ELF-1 (cell line): ENCODE results near the gene LETM1.
"Not testable (repeated sequence)": the region's sequence is repeated elsewhere in the genome, so short reads cannot be mapped to it uniquely, and the experiment has no call there.

Experiments
- DNase-seq: peaks from one replicate; pipeline ENCODE4 v3.0.0-alpha.2; 2016; ENCODE audit warnings: low read depth, low spot score

LETM1 gene

DNA sequence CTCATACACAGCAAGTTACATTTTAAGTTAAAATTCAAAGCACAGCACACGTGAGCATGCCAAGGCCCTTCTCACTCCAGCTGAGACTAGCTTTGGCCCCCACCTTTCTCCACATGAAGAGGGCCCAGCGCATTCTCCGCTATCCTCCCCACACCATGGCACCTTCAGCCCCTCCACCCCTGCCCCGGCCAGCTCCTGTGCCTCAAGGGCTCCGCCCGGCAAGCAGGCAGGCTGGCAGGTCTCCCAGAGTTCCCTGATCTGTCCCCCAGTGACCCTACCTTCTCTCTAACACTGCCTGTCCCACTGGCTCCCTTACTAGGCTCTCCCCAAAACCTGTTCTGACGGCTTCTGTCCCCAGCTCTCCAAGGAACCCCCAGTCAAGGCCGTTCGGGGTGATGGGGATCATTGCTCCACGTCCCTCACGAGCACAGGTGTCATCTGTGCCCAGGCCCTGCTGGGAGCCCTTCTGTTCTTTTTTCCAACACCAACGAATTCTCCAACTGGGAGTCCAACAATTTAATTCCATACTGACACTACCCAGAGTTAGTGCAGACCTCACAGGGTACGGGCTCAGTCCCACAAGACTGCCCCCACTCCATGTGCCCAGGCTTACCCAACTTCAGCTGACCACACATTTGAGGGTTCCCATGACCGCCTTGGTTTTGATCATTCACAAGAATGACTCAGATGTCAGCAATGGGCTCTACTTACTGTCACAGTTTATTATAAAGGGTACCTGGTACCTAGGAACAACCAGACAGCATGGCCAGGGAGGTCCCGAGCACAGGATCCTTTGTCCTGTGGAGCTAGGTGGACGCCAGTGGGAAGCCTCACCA, 4.2 kb downstream of the LETM1 start:
- DNase-seq = no peak

DNA sequence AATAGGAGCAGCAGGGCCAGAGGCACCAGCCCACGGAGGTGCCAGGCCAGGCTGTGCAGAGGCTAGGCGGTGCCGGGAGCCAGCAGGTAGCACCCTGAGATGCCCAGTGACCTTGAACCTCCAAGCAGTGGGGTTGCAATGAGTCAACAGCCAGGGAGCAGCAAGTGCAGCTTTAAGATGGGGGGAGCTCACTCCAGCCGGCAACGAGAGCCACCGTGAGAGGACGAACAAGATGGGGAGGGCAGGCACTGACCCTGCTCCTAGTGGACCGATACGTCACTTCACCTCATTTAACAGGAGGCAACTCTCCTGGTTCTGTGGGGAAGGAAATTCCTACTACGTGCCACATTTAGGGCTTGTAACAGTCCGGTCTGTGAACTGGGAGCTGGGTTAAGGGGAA, 4.8 kb downstream of the LETM1 start:
- no peak for DNase-seq

DNA sequence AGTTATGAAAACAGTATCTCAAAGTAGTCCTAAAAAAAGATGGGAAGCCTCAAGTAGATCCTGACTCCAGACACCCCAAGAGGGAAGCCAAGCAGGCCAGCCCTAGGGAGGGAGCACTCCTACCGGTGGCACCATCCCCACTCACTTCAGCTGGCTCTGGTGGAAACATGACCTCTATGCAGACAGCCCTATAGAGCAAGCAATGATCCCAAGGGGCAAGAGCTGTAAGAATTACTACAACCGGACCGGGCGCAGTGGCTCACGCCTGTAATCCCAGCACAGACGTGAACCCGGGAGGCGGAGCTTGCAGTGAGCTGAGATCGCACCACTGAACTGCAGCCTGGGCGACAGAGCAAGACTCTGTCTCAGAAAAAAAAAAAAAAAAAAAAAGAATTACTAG, 5.7 kb downstream of the LETM1 start:
- no peak for DNase-seq

- DNase-seq = no peak
Observed at GRCh38 chr4:1846580-1846979, 9.4 kb downstream of the LETM1 start.

- not testable (repeated sequence) for DNase-seq
Observed at GRCh38 chr4:1844618-1845017, 11.3 kb downstream of the LETM1 start.

- no peak for DNase-seq
Observed at GRCh38 chr4:1843852-1844251, 12.1 kb downstream of the LETM1 start.

DNA sequence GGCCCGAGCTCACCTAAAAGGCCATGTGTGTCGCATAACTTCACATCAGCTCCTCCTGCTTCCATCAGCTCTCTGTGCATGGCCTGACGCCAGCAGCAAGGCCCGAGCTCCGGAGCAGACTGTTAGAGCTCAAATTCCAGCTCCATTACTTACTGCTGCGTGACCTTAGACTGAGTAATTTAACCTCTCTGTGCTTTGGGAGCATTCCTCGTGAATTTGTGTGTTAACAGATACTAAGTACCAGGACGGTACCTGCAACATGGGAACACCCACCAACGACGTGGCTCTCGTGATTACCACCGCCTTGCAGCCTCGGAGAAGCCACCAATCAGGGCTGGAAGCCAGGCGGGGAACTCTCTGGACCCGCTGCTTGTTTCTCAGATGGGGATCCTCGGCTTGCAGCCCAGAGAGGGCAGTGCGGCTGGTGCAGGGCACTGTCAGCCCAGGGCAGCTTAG, 12.9 kb downstream of the LETM1 start:
- DNase-seq = no peak

- no peak for DNase-seq
Observed at GRCh38 chr4:1842339-1842895, 13.5 kb downstream of the LETM1 start.

DNA sequence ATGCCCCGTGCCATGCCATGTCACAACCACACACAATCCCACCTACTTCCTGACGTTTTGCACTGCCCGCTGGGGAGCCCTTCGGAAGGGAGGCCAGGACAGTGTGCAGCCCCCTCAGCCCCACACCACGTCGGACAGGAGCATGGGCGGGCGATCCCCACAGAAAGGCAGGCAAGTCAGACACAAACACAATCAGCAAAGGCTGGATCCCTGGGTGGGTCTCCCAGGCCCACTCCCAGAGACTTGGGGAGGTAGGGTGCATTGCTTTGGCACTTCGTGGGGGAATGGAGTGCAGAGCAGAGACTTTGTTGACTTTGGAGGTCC, 14.1 kb downstream of the LETM1 start:
- no peak for DNase-seq

DNA sequence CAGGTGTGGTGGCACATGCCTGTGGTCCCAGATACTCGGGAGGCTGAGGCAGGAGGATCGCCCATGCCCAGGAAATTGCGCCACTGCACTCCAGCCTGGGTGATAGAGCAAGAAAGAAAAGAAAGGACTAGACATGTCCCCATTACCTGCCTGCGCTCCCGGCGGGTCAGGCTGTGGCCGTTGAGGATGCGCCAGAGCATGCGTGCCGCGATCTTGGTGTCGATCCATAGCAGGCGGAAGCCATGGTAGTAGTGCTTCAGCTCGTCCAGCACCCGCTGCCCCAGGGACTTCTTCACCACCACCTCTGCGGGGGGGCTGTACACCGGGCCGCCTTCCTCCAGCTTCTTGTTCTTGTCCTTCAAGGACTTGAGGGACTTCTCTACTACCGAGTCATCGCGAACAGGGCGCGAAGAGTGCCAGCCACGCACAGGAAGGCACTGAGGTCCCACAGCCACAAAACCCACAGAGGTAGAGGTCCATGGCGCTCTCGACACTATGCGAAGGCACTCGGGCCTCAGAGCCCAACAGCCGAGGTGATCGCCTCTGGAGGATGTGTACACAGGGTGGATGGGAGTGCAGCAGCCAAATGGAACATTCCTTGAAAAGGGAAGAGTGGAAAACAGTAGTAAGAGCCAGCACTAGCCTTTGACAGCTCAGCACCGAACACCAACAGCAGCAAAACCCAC, 14.6 kb downstream of the LETM1 start:
- no peak for DNase-seq

GRCh38 chr4:1839282-1839681, 16.7 kb downstream of the LETM1 start:
- no peak for DNase-seq

DNA sequence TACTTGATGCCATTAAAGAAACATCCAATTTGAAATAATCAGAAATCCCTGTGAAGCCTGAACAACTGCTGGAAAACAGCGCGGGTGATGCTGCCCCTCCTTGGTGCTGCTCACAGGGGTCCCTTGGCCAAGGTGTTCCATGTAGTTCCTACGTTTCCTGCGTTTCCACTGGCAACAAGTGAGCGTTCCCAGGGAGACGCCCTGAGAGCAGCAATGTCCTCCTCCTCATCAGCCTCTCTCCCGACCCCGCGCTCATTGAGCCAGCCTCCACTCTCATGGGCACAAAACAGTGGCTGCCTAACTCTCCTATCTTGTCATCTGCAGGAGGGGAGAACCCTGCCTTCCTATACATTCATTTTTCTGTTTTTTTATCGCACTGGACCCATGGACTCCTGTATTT, 18.9 kb downstream of the LETM1 start:
- no peak for DNase-seq

- DNase-seq = no peak
Observed at GRCh38 chr4:1836650-1837049, 19.3 kb downstream of the LETM1 start.

- DNase-seq = not testable (repeated sequence)
Observed at GRCh38 chr4:1835836-1836235, 20.1 kb downstream of the LETM1 start.

DNA sequence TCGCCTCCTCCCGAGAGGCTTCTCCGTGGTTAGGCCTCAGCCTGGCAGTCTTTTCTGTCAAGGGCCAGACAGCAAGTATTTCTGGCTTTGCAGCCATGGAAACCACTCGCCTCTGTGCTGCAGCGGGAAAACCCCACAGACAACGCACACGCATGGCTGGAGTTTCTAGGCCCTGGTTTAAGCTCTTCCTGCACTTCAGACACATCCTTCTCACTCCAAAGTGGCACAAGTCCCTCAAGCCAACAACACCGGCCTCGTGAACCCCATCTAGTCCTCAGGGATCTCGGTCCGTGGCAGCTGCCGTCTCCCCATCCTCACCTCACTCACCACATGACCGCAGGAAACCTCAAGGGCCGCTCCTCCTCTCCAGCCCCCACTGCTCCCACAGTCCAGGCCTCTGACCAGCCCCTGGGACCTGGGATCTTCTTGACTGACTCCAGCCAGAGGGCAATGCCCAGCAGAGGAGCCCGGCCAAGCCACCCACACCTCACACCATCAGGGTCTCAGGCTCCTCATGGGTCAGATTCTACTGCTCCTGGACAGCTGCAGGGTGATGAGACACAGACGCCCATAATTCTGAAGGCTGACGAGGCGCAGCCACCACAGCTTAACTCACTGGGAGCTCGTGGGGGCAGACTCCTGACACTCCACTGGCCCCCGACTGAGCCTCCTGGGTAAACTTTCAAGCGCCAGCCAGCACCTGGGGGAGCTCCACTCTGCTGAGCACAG, 21.7 kb downstream of the LETM1 start:
- DNase-seq = no peak

- DNase-seq = no peak
Observed at GRCh38 chr4:1833307-1834046, 22.5 kb downstream of the LETM1 start.

- DNase-seq = no peak
Observed at GRCh38 chr4:1832690-1833089, 23.3 kb downstream of the LETM1 start.

GRCh38 chr4:1831331-1831730, 24.6 kb downstream of the LETM1 start:
- no peak for DNase-seq

DNA sequence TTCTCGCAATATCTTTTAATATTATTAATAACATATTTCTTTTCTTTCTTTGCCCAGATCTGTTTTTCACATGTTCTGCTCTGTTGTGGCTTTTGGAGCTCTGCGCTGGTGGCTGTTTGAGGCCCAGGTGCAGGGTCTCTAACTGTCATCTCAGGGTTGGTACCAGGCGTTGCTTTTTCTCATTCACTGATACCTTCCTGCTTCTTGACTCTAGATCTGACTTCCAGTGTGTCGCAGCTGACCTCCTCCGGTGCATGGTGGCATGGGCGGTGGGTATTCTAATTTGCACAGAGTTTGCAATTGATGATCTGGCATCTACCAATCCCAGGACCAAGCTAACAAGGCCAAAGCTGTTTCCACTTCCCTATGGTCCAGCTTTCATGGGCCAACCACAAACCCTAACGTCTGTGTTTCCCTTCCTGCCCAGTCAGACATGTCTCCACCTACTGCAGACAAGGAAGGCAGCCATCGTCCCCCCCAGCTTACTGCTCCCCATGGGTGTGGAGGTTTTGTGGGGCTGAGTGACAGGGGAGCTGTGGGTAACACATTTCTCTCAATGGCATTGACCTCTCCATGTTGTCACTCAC, 25.2 kb downstream of the LETM1 start:
- no peak for DNase-seq

GRCh38 chr4:1830234-1830633, 25.7 kb downstream of the LETM1 start:
- DNase-seq = no peak
